ENCODE results near the gene KIR2DL3. TPM values are rescaled to one million over a fixed set of nuclear protein-coding genes. Genes with fewer than 3 reads are reported as not detected.

Gene KIR2DL3
- total RNA-seq, 2 experiments from 2014 or later = 0.30 to 1.2 TPM

DNA sequence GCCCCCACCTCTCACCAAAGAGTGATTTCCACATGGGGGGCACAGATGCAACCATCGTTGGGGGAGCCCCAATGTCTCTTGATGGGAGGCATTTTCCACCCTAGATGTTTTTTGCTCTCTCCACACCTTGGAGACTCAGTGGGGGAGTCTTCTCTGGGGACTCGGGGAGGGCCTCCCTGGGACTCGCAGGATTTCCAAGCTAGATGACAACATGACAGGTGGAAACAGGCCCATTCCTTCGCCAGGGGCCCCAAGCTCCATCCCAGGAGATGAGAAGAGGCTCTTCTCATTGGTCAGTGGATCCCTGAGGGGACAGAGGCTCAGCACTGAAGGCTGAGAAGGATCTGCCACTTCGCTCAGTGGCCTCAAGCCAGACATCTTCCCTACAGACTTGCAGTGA is 52.4 kb downstream of the KIR2DL3 start:
- H3K27ac Mint-ChIP-seq = no peak overlapping the region
- H3K9me3 Mint-ChIP-seq (ENCODE audit: low read depth) = no peaks in the 10 kb centered on the region
- H3K27me3 Mint-ChIP-seq = peaks cover under 1% of the 10 kb centered on the region
- H3K4me3 Mint-ChIP-seq = no peak overlapping the region
- H3K4me1 Mint-ChIP-seq = peaks cover 20% of the 10 kb centered on the region
- H3K36me3 Mint-ChIP-seq = no peaks in the 10 kb centered on the region
- ATAC-seq (no peak), DNase-seq (no peak)
- CTCF ChIA-PET = no interaction called here

DNA sequence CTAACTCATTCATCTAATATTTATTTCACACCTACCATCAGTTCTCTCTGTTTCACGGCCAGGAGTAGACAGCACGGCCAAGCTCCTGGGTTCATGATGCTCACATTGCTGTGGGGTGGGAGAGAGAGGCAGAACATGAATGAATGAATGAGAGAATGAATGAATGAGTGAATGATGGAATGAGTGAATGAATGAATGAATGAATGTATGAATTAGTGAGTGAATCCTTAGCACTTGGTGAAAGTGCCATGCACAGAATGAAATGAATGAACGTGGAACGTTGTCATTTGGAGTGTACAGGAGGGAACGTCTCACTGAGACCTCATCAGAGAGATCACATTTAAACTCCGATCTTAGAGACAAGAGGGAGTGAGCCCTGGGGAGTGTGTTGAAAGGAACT is 53.2 kb downstream of the KIR2DL3 start:
- Mint-ChIP-seq H3K4me1 (peaks cover 20% of the 10 kb centered on the region), H3K27ac (no peak overlapping the region), H3K9me3 (ENCODE audit: low read depth) (no peaks in the 10 kb centered on the region), H3K27me3 (peaks cover 6% of the 10 kb centered on the region), H3K36me3 (no peaks in the 10 kb centered on the region), H3K4me3 (no peak overlapping the region)
- CTCF ChIA-PET = no interaction called here
- ATAC-seq = no peak
- DNase-seq = no peak

DNA sequence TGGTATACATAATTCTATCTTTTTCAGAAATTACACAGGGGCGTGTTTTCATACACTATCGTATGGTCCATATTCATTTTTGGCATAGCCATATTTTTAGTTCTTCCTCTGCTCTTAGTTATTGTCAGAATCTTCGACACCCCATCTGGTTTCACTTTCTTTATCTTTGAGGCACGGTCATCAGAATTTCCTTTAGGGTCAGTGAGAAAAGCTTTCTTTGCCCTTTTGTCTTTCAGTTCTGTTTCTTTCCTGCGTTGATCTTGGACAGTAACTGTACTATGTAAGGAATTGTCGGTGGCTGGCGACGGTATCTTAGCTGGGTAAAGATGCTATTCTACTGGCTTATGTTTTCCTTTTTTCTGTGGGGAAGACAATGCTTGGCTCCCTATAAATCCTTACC is 54.5 kb downstream of the KIR2DL3 start:
- no peak for DNase-seq
- Mint-ChIP-seq H3K27ac (peak overlapping the region; percentile 35), H3K9me3 (ENCODE audit: low read depth) (no peaks in the 10 kb centered on the region), H3K27me3 (peaks cover 10% of the 10 kb centered on the region), H3K4me1 (peaks cover 20% of the 10 kb centered on the region), H3K4me3 (peak overlapping the region; percentile 70), H3K36me3 (no peaks in the 10 kb centered on the region)
- peak; percentile 61 for ATAC-seq
- CTCF ChIA-PET = interaction anchor here (0.7 kb wide), 1 partner anchor 149 kb away, joined by 4 read pairs; no protein-coding TSS in a partner anchor

DNA sequence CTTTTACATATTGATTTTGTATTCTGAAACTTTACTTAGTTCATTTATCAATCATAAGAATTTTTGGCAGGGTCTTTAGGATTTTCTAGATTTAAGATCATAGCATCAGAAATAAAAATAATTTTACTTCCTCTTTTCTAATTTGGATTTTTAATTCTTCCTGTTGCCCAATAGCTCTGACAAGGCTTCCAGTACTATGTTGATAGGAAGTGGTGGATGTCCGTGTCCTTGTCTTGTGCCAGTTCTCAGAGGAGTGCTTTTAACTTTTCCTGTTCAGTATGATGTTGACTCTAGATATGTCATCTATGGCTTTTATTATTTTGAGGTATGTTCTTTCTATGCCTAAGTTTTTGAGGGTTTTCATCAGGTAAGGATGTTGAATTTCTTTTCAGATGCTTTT is 57.4 kb downstream of the KIR2DL3 start:
- no peaks in the 10 kb centered on the region for H3K9me3 Mint-ChIP-seq (ENCODE audit: low read depth)
- H3K27me3 Mint-ChIP-seq = peaks cover 26% of the 10 kb centered on the region
- ATAC-seq (no peak), DNase-seq (no peak)
- H3K4me3 Mint-ChIP-seq = no peak overlapping the region
- H3K4me1 Mint-ChIP-seq = peaks cover 20% of the 10 kb centered on the region
- CTCF ChIA-PET = no interaction called here
- no peaks in the 10 kb centered on the region for H3K36me3 Mint-ChIP-seq
- H3K27ac Mint-ChIP-seq = no peak overlapping the region

Other genes with a start within 250 kb of the KIR2DL3 start
- gene LAIR2, start 235.7 kb upstream of the KIR2DL3 start, total RNA-seq = 1 to 10 TPM; 1.4 to 6.8 TPM
- gene LILRA2, start 164.7 kb upstream of the KIR2DL3 start, total RNA-seq = under 1 TPM in 1 of 2 experiments, not detected in 1; 0.14 TPM
- gene LILRA1, start 144.9 kb upstream of the KIR2DL3 start, total RNA-seq = not detected
- 1 to 10 TPM; 3.0 to 4.0 TPM for gene LILRB1, start 108.0 kb upstream of the KIR2DL3 start, total RNA-seq
- not detected for gene LILRB4, start 75.5 kb upstream of the KIR2DL3 start, total RNA-seq
- not detected for gene KIR3DL3, start 14.1 kb upstream of the KIR2DL3 start, total RNA-seq
- under 1 TPM; 0.19 to 0.47 TPM for gene KIR2DL1, start 31.3 kb downstream of the KIR2DL3 start, total RNA-seq
- gene KIR2DL4, start 65.1 kb downstream of the KIR2DL3 start, total RNA-seq = under 1 TPM; 0.42 to 0.70 TPM
- gene KIR3DL1, start 78.0 kb downstream of the KIR2DL3 start, total RNA-seq = 1 to 10 TPM in 1 of 2 experiments, under 1 TPM in 1; 0.28 to 1.0 TPM
- under 1 TPM; 0.30 to 0.99 TPM for gene KIR2DS4, start 94.2 kb downstream of the KIR2DL3 start, total RNA-seq
- 1 to 10 TPM in 1 of 2 experiments, under 1 TPM in 1; 0.54 to 1.8 TPM for gene KIR3DL2, start 111.9 kb downstream of the KIR2DL3 start, total RNA-seq
- gene FCAR, start 135.7 kb downstream of the KIR2DL3 start, total RNA-seq = not detected
- gene NCR1, start 167.6 kb downstream of the KIR2DL3 start, total RNA-seq = 1 to 10 TPM in 1 of 2 experiments, under 1 TPM in 1; 0.80 to 2.5 TPM
- not detected for gene NLRP7, start 209.0 kb downstream of the KIR2DL3 start, total RNA-seq
- 10 to 100 TPM; 30.5 to 32.7 TPM for gene NLRP2, start 227.9 kb downstream of the KIR2DL3 start, total RNA-seq

Measured in activated CD8-positive, alpha-beta memory T cell treated with anti-CD3 and anti-CD28 coated beads, Interleukin-2, amount 10 ng/mL, durations not matched to agents 7 days and 5 days (primary cell).